GM19328 (cell line): ENCODE measurements around the gene CAB39.
"Not testable (repeated sequence)": the region's sequence is repeated elsewhere in the genome, so short reads cannot be mapped to it uniquely, and the experiment has no call there.

ENCODE experiments used
- ATAC-seq: cut with Tn5 transposase; IDR thresholded peaks from one replicate; pipeline ENCODE4 v1.9.1; 2021; ENCODE audit warnings: mild to moderate bottlenecking, moderate library complexity; ENCODE audit not compliant: unreplicated experiment

Gene CAB39

GRCh38 chr2:230682546-230682945 is 30.1 kb upstream of the CAB39 start:
- ATAC-seq, result no peak

GRCh38 chr2:230684270-230685168 is 28.1 kb upstream of the CAB39 start:
- ATAC-seq, result no peak

- no peak for ATAC-seq
Observed at GRCh38 chr2:230685178-230685577, 27.5 kb upstream of the CAB39 start.

DNA sequence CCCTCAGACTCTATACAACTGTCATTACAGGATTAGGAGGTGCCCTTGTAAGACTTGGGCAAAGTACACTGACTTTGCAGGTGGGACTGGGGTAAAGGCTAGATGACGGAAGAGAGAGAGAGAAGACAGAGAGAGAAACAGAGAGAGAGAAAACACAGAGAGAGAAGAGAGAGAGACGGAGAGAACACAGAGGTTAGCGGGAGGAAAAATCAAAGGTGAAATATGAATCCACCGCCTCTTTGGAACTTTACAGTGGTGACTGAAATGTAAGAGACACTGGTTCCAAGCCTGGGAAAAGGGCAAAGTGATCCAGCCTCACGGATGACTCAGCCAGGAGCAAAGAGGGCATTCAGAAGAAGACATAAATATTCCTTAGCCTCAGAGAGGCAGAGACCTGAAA is 25.1 kb upstream of the CAB39 start:
- ATAC-seq, result no peak

DNA sequence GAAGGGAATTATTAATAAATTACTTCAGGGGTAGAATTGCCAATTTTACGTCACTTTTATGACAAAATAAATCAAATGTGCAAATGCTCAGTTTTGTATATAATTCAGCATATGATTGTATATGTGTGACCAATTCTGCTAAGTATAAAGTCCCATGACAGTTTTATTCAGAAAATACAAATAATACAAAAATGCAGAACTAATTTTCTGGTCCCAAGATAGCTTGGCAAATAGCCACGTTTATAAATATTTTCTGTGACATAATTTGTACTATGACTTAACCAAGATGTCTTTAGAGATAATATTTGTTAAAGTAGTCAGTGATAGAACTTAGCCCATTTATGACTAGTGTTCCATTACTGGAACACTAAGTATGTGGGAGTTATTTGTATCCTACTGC is 24.2 kb upstream of the CAB39 start:
- no peak for ATAC-seq

GRCh38 chr2:230690439-230690838 is 22.2 kb upstream of the CAB39 start:
- no peak for ATAC-seq

- ATAC-seq, result no peak
Observed at GRCh38 chr2:230691005-230691647, 21.5 kb upstream of the CAB39 start.

DNA sequence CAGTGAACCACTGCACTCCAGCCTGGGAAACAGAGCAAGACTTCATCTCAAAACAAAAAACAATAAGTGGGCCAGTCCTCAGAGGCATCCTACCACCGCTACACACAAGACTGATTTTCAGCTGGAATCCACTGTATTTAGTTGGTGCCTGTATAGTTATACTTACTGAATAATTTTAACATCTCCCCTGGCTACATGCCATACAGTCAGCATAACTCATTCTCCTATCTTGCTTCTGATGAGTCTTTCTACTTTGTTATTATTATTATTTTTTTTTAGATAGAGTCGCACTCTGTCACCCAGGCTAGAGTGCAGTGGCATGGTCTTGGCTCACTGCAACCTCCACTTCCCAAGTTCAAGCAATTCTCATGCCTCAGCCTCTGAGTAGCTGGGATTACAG is 19.9 kb upstream of the CAB39 start:
- no peak for ATAC-seq

GRCh38 chr2:230693411-230693810 is 19.2 kb upstream of the CAB39 start:
- ATAC-seq, result no peak

- no peak for ATAC-seq
Observed at GRCh38 chr2:230694241-230694640, 18.4 kb upstream of the CAB39 start.

DNA sequence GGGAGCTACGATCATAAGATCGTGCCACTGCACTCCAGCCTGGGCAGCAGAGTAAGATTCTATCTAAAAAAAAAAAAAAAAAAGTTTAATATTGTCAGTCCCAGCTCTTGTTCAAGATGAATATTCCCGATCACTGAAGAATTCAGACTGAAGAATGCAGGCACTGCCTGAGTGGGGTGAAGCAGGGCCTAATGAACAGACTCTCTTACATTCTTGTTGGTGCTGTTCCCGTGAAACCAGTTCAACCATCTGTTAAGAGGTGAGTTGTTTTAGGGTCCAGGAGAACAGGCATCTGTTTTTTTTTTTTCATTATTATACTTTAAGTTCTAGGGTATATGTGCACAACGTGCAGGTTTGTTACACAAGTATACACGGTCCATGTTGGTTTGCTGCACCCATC is 17.1 kb upstream of the CAB39 start:
- no peak for ATAC-seq

DNA sequence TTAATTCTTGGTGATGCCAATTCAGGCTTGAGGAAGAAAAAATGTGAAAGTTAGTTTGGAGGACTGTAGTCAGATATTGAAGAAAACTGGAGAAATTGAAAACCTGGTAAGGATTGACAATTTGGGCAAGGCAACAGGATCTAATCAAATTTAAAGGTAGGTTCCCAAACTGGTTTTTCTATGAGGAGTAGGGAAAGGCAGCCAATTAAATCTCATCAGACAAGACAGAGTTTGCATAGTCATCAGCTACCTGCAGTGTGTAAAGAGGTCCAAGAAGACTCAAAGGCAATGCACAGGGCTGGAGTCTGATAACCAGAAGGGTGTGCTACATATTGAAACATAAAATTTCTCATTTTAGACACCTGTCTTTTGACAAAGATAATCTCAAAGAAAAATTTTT is 16.0 kb upstream of the CAB39 start:
- no peak for ATAC-seq

DNA sequence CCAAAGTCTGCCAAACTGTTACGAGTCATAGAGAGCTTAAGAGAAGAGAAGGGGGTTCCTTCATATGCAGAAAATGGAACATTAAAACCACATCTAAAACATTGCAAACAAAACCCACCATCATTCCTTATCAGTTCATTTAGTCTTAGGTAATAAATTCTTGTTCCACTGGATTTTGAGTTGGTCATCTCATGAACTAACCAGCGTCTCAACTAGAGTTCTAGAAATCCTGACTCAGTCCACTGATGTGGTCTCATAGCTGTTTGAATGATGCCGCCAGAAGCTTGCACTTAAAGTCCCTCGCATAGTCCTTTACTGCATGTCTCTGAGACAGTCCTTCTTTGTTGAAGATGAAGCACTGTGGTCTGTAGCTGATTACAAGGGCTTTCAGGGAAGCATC is 15.0 kb upstream of the CAB39 start:
- no peak for ATAC-seq

- not testable (repeated sequence) for ATAC-seq
Observed at GRCh38 chr2:230698753-230699152, 13.9 kb upstream of the CAB39 start.

DNA sequence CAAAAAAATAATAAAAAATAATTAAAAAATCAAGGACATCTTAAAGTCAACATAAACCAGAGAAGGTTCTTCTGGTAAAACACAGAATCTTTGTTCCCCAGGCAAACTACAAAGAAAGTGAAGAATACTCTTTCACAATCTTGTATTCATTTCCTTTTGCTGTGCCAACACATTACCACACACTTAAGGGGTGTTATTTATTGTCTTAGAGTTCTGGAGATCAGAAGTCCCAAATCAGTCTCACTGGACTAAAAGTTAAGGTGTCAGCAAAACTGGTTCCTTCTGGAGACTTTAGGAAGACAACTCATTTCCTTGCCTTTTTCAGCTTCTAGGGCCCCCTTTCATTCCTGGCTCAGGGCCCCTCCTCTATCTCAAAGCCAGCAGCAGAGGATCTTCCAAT is 12.2 kb upstream of the CAB39 start:
- ATAC-seq, result no peak

GRCh38 chr2:230701308-230701707 is 11.3 kb upstream of the CAB39 start:
- ATAC-seq, result no peak

- ATAC-seq, result not testable (repeated sequence)
Observed at GRCh38 chr2:230702457-230702856, 10.2 kb upstream of the CAB39 start.

- ATAC-seq, result no peak
Observed at GRCh38 chr2:230703514-230703913, 9.1 kb upstream of the CAB39 start.

- ATAC-seq, result no peak
Observed at GRCh38 chr2:230706053-230706521, 6.6 kb upstream of the CAB39 start.

GRCh38 chr2:230706966-230707365 is 5.7 kb upstream of the CAB39 start:
- no peak for ATAC-seq

- no peak for ATAC-seq
Observed at GRCh38 chr2:230708204-230708603, 4.4 kb upstream of the CAB39 start.

GRCh38 chr2:230711224-230711623 is 1.4 kb upstream of the CAB39 start:
- ATAC-seq, result no peak
